ENCODE results near the gene SLC16A3. TPM values are rescaled to one million over a fixed set of nuclear protein-coding genes. Genes with fewer than 3 reads are reported as not detected.

SLC16A3 gene
- total and polyA plus RNA-seq, 11 donors: 6.5 to 56.0 (median 12.9) TPM

DNA sequence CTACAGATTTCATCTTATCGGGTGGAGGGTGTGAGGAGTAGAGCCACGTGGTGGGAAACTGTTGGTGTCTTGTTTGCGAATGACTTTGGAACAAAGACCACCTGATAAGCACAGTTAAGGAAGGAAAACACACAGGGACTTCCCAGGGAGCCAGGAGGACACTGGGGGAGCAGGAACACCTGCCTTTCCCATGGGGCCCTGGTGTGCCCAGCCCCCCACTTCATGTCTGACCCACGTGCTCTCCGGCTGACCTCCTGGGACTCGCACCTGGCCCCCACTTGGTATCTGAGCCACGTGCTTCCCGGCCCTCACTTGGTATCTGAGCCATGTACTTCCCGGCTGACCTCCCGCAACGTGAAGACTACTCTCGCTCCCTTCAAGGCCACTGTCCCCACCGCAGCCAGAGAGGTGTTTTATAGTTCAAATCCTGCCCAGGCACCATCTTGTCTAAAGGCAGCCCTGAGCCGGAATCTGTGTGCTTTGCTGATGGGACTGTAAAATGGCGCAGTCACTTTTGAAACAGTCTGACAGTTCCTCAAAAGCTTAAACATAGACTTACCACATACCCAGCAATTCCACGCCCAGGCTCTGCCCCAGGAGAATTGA is 50.0 kb downstream of the SLC16A3 start:
- Histone ChIP-seq H3K36me3 (no peaks in the 10 kb centered on the region), H3K27me3 (no peaks in the 10 kb centered on the region), H3K4me1 (peaks cover 0 to 38% (median 5%) of the 10 kb centered on the region in 12 donors), H3K9me3 (no peaks in the 10 kb centered on the region), H3K4me3 (no peak overlapping the region), H3K27ac (peak overlapping the region in 1 of 12 donors; percentile 74)
- 69 to 78% (median 73%) methylated on average over 16 of the region's 16 CpGs for WGBS, 4 donors
- ATAC-seq: no peak
- DNase-seq: peak in 1 of 5 donors; percentile 18
- TF ChIP-seq, protein P1, sequence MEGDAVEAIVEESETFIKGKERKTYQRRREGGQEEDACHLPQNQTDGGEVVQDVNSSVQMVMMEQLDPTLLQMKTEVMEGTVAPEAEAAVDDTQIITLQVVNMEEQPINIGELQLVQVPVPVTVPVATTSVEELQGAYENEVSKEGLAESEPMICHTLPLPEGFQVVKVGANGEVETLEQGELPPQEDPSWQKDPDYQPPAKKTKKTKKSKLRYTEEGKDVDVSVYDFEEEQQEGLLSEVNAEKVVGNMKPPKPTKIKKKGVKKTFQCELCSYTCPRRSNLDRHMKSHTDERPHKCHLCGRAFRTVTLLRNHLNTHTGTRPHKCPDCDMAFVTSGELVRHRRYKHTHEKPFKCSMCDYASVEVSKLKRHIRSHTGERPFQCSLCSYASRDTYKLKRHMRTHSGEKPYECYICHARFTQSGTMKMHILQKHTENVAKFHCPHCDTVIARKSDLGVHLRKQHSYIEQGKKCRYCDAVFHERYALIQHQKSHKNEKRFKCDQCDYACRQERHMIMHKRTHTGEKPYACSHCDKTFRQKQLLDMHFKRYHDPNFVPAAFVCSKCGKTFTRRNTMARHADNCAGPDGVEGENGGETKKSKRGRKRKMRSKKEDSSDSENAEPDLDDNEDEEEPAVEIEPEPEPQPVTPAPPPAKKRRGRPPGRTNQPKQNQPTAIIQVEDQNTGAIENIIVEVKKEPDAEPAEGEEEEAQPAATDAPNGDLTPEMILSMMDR (IDR thresholded peaks at IDR 0.05): no peak
- TF ChIP-seq POLR2A (IDR thresholded peaks at IDR 0.05): no peak
- intact Hi-C loops (cut with DNase I): no loop called here

DNA sequence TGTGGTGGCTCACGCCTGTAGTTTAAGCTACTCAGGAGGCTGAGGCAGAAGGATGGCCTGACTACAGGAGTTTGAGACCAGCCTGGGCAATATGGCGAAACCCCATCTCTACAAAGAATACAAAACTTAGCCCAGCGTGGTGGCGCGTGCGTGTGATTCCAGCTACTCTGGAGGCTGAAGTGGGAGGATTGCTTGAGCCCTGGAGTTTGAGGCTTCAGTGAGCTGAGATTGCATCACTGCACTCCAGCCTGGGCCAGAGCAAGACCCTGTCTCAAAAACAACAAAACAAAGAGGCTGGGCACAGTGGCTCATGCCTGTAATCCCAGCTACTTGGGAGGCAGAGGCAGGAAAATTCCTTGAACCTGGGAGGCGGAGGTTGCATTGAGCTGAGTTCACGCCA is 51.7 kb downstream of the SLC16A3 start:
- 95 to 98% (median 97%) methylated on average over 8 of the region's 8 CpGs for WGBS, 4 donors
- TF ChIP-seq, protein P1 (IDR thresholded peaks at IDR 0.05): no peak
- TF ChIP-seq POLR2A (IDR thresholded peaks at IDR 0.05): no peak
- no peak overlapping the region for H3K27ac ChIP-seq
- no peaks in the 10 kb centered on the region for H3K9me3 ChIP-seq
- H3K4me1 ChIP-seq: peaks cover 0 to 30% (median 0%) of the 10 kb centered on the region in 12 donors
- DNase-seq (peak in 1 of 5 donors; percentile 18), ATAC-seq (no peak)
- no peak overlapping the region for H3K4me3 ChIP-seq
- no peaks in the 10 kb centered on the region for H3K36me3 ChIP-seq
- H3K27me3 ChIP-seq: no peaks in the 10 kb centered on the region
- intact Hi-C loops (cut with DNase I): no loop called here

DNA sequence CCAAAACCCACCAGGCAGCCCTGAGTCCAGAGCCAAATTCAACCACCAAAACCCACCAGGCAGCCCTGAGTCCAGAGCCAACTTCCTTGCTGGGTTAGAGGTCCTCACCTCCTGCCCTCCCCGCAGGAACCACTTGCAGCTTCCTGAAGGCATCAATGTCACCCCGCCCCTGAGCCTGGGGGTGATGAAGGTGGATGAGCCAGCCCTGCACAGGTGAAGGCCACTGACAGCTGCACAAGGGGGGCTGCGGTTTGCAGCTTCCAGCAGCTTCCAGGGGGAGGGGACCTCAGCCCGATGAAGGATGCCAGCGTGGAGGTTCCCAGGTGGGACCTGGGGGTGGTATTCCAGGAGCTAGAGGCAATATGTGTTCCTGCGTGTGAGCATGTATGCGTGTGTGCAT is 52.2 kb downstream of the SLC16A3 start:
- intact Hi-C loops (cut with DNase I): no loop called here
- ATAC-seq: no peak
- Histone ChIP-seq H3K27me3 (no peaks in the 10 kb centered on the region), H3K4me1 (peaks cover 0 to 30% (median 0%) of the 10 kb centered on the region in 12 donors), H3K9me3 (no peaks in the 10 kb centered on the region), H3K36me3 (no peaks in the 10 kb centered on the region), H3K27ac (no peak overlapping the region), H3K4me3 (no peak overlapping the region)
- TF ChIP-seq POLR2A (IDR thresholded peaks at IDR 0.05): no peak
- TF ChIP-seq, protein P1 (IDR thresholded peaks at IDR 0.05): no peak
- peak in 1 of 5 donors; percentile 22 for DNase-seq
- 82 to 84% (median 83%) methylated on average over 7 of the region's 7 CpGs for WGBS, 4 donors

DNA sequence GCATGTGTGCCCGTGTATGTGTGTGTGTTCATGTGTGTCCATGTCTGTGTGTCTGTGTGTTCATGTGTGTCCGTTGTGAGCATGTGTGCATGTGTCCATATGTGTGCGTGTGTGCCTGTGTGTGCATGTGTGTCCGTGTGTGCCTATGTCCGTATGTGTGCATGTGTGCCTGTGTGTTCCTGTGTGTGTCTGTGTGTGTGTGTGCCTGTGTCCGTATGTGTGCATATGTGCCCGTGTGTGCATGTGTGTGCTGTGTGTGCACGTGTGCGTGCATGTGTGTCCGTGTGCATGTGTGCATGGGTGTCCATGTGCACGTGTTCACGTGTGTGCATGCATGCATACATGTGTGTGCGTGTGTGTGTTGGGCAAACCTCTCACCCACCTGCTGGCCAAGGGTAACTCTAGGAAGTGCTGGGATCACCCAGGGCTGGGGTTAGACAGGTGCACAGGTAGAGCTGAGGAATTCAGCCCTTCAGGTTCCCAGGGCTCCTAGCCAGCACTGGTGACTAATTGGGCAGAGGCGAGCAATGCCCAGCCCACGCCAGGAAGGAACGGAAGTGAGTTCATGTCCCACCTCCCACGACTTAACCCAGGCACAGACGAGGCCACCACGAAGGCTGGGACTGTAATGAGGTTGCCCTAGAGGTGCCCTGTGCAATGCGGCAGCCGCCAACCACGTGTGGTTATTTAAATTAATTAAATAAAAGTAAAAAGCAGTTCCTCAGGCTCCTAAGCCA is 52.8 kb downstream of the SLC16A3 start:
- WGBS, 4 donors: 80 to 82% (median 82%) methylated on average over 22 of the region's 22 CpGs

More for the DNA sequence above, 52.8 kb downstream of the SLC16A3 start:
- ATAC-seq (no peak), DNase-seq (peak in 1 of 5 donors; percentile 21)
- H3K9me3 ChIP-seq: no peaks in the 10 kb centered on the region
- no peak for TF ChIP-seq POLR2A (IDR thresholded peaks at IDR 0.05)
- TF ChIP-seq, protein P1 (IDR thresholded peaks at IDR 0.05): no peak
- no peaks in the 10 kb centered on the region for H3K27me3 ChIP-seq
- H3K36me3 ChIP-seq: no peaks in the 10 kb centered on the region
- intact Hi-C loops (cut with DNase I): no loop called here
- H3K27ac ChIP-seq: no peak overlapping the region
- H3K4me1 ChIP-seq: peaks cover 0 to 30% (median 0%) of the 10 kb centered on the region in 12 donors
- H3K4me3 ChIP-seq: no peak overlapping the region

Measured in heart left ventricle (tissue), 16 donors.